Heart left ventricle (tissue), 13 donors: ENCODE data around the gene MARCHF3.

Source experiments
- CTCF ChIP-seq, 12 donors: fragments of 200-600 bp; sonication (generic) in 4 of 12; IDR thresholded peaks; one replicate each; pipeline versions ENCODE4 v1.5.0 to v1.8.0; 2018 to 2022; ENCODE audit warnings: antibody characterized with exemption in 12 of 12, mild to moderate bottlenecking in 5 of 12
- POLR2A ChIP-seq, 2 donors: fragments of 450-650 bp; IDR thresholded peaks; one replicate each; pipeline ENCODE4 v1.6.1; 2017; ENCODE audit warnings: antibody characterized with exemption in 2 of 2, mild to moderate bottlenecking in 2 of 2, moderate library complexity in 2 of 2
- donor health status: ischemic (EF 13 %, LVEDD 7.1; RV severe dilation, severe dysfunction).
- donor health status: DM: no; HTN: yes; CAD: no.
- donor health status: DM: no; HTN: no; CAD: no.
- donor health status: ischemic (EF 25% LVEDD 6.9; RV normal size, moderate dysfunction).
- donor health status: ischemic (EF 25% LVEDD 5.7; RV mildly dilated, moderate dysfunction).
- donor health status: ischemic (EF 35%, LVEDD 5.7; RV mildly dilated, moderate dysfunction).
- donor health status: nonischemic (EF 11% LVEDD 7.7; RV severe dilation, severe dysfunction).
- donor health status: DM: yes; HTN: yes; CAD: no.
- donor health status: PGD.
- donor health status: ischemic (EF 29% LVEDD 5.4; RV normal size, mild dysfunction).
- donor health status: nonischemic (EF 23%, LVEDD 6.1; RV moderate dilation, normal function).

GRCh38 chr5:126831156-126831555, 199.2 kb downstream of the MARCHF3 start:
- no peak for TF ChIP-seq CTCF (IDR thresholded peaks at IDR 0.05)
- TF ChIP-seq POLR2A (IDR thresholded peaks at IDR 0.05), result no peak
